DLD1 (cell line): ENCODE data around the gene DNMT3A.

Experiments
- in situ Hi-C: cut with HindIII; loops from 2 replicates; pipeline ENCODE4 v1.10.0; 2017; ENCODE audit warnings: low sequenced_read_pairs

Gene DNMT3A

GRCh38 chr2:25341753-25342371 is at the start of gene DNMT3A:
Gene DNMT3A, minus strand, starts transcription at chr2:25341925. Its CDS starts 27,941 bp downstream, at chr2:25313984.
- in situ Hi-C loops: no loop called here

GRCh38 chr2:25389161-25389560 is 47.4 kb upstream of the DNMT3A start:
- in situ Hi-C loops: no loop called here

- in situ Hi-C loops: no loop called here
Observed at GRCh38 chr2:25388491-25388890, 46.8 kb upstream of the DNMT3A start.

- in situ Hi-C loops: no loop called here
Observed at GRCh38 chr2:25387876-25388449, 46.2 kb upstream of the DNMT3A start.

- in situ Hi-C loops: no loop called here
Observed at GRCh38 chr2:25386971-25387875, 45.5 kb upstream of the DNMT3A start.

GRCh38 chr2:25385910-25386309 is 44.2 kb upstream of the DNMT3A start:
- in situ Hi-C loops: no loop called here

- in situ Hi-C loops: no loop called here
Observed at GRCh38 chr2:25383806-25384205, 42.1 kb upstream of the DNMT3A start.

- in situ Hi-C loops: no loop called here
Observed at GRCh38 chr2:25381502-25381901, 39.8 kb upstream of the DNMT3A start.

- in situ Hi-C loops: no loop called here
Observed at GRCh38 chr2:25380586-25381375, 39.1 kb upstream of the DNMT3A start.

- in situ Hi-C loops: no loop called here
Observed at GRCh38 chr2:25380023-25380422, 38.3 kb upstream of the DNMT3A start.

GRCh38 chr2:25379535-25379934 is 37.8 kb upstream of the DNMT3A start:
- in situ Hi-C loops: no loop called here

- in situ Hi-C loops: no loop called here
Observed at GRCh38 chr2:25378731-25379490, 37.2 kb upstream of the DNMT3A start.

- in situ Hi-C loops: no loop called here
Observed at GRCh38 chr2:25377822-25378421, 36.2 kb upstream of the DNMT3A start.

- in situ Hi-C loops: no loop called here
Observed at GRCh38 chr2:25376750-25377621, 35.3 kb upstream of the DNMT3A start.

- in situ Hi-C loops: no loop called here
Observed at GRCh38 chr2:25375989-25376545, 34.3 kb upstream of the DNMT3A start.

GRCh38 chr2:25375371-25375988 is 33.8 kb upstream of the DNMT3A start:
- in situ Hi-C loops: no loop called here

GRCh38 chr2:25374827-25375226 is 33.1 kb upstream of the DNMT3A start:
- in situ Hi-C loops: no loop called here

- in situ Hi-C loops: no loop called here
Observed at GRCh38 chr2:25374411-25374810, 32.7 kb upstream of the DNMT3A start.
